PC-3 (cell line): ENCODE results near the gene GRIA2.
"Not testable (repeated sequence)": the region's sequence is repeated elsewhere in the genome, so short reads cannot be mapped to it uniquely, and the experiment has no call there.

Experiments
- EZH2 ChIP-seq: fragments of 300-600 bp; sonication (generic); IDR thresholded peaks from one replicate; pipeline ENCODE4 v1.6.1; 2017; ENCODE audit warnings: antibody characterized with exemption, mild to moderate bottlenecking, low read length; ENCODE audit not compliant: unreplicated experiment
- EZH2phosphoT487 ChIP-seq: fragments of 300-600 bp; sonication (generic); IDR thresholded peaks from 2 replicates; pipeline ENCODE4 v1.6.1; 2018; ENCODE audit warnings: mild to moderate bottlenecking, antibody characterized with exemption, low read length, borderline replicate concordance
- TF ChIP-seq, protein P1 (sequence below): fragments of 300-600 bp; sonication (generic); conservative IDR thresholded peaks from 2 replicates; pipeline ENCODE4 v1.5.1; 2017; ENCODE audit warnings: antibody characterized with exemption, low read depth, mild to moderate bottlenecking, low read length

DNA sequence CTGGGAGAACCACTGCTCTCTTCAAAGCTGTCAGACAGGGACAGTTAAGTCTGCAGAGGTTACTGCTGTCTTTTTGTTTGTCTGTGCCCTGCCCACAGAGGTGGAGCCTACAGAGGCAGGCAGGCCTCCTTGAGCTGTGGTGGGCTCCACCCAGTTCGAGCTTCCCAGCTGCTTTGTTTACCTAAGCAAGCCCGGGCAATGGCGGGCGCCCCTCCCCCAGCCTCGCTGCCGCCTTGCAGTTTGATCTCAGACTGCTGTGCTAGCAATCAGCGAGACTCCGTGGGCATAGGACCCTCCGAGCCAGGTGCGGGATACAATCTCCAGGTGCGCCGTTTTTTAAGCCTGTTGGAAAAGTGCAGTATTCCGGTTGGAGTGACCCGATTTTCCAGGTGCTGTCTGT lies 40.3 kb upstream of the GRIA2 start:
- TF ChIP-seq, protein P1, sequence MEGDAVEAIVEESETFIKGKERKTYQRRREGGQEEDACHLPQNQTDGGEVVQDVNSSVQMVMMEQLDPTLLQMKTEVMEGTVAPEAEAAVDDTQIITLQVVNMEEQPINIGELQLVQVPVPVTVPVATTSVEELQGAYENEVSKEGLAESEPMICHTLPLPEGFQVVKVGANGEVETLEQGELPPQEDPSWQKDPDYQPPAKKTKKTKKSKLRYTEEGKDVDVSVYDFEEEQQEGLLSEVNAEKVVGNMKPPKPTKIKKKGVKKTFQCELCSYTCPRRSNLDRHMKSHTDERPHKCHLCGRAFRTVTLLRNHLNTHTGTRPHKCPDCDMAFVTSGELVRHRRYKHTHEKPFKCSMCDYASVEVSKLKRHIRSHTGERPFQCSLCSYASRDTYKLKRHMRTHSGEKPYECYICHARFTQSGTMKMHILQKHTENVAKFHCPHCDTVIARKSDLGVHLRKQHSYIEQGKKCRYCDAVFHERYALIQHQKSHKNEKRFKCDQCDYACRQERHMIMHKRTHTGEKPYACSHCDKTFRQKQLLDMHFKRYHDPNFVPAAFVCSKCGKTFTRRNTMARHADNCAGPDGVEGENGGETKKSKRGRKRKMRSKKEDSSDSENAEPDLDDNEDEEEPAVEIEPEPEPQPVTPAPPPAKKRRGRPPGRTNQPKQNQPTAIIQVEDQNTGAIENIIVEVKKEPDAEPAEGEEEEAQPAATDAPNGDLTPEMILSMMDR, result not testable (repeated sequence)
- not testable (repeated sequence) for TF ChIP-seq EZH2, EZH2phosphoT487
